Neural progenitor cell (in vitro differentiated cells): Measurements from ENCODE around the gene GABRA5.

Experiments used
- CTCF ChIP-seq: fragments of 200-600 bp; sonication (generic); IDR thresholded peaks from 2 replicates; pipeline ENCODE4 v1.5.1; 2017; ENCODE audit warnings: antibody characterized with exemption, mild to moderate bottlenecking
- EZH2 ChIP-seq: fragments of 200-600 bp; sonication (generic); IDR thresholded peaks from 2 replicates; pipeline ENCODE4 v1.6.1; 2017; ENCODE audit warnings: antibody characterized with exemption, mild to moderate bottlenecking, moderate library complexity

DNA sequence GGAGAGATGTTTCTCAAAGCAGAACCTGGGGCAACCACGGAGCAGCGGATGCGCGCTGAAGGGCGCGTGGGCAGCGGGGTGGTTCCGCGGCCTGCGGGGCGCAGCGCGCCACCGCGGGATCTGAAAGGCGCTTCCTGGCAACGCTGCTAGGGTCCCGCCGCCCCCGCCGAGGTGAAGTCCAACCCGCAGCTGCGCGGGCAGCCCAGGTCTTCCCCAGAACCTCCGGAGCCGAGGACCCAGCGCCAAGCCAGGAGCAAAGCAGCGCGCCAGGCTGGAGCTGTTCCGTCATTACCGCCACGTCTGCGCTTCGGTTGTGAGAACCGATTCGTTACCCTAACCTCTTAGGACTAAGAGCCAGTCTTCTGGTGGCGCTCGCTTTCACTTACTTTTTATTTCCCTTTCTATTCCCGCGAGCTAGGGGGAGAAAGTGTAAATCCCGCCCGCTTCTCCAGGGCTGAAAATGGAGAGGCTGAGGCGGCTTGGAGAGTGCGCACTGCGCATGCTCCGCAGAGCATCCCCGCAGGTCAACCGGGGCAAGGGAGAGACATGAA is 100.9 kb downstream of the GABRA5 start:
- peak; percentile 34 for TF ChIP-seq EZH2
- TF ChIP-seq CTCF = no peak
